Progenitor cell of endocrine pancreas (in vitro differentiated cells): ENCODE measurements around the gene CADM1. TPM values are rescaled to one million over a fixed set of nuclear protein-coding genes. Genes with fewer than 3 reads are reported as not detected.

Source experiments
- DNase-seq: peaks from one replicate; pipeline ENCODE4 v3.0.0; 2021; ENCODE audit warnings: low spot score; ENCODE audit not compliant: unreplicated experiment
- H3K27ac Mint-ChIP-seq: 2 replicates; pipeline ENCODE4 v1.8.0; 2021; ENCODE audit warnings: mild to moderate bottlenecking, moderate library complexity, mixed read lengths
- H3K27me3 Mint-ChIP-seq: 2 replicates; pipeline ENCODE4 v1.8.0; 2021; ENCODE audit warnings: mixed read lengths
- H3K36me3 Mint-ChIP-seq: 2 replicates; pipeline ENCODE4 v1.8.0; 2022; ENCODE audit warnings: mixed read lengths; ENCODE audit not compliant: insufficient read depth
- H3K4me1 Mint-ChIP-seq: 2 replicates; pipeline ENCODE4 v1.8.0; 2021; ENCODE audit warnings: low read depth, mixed read lengths
- H3K4me3 Mint-ChIP-seq: 2 replicates; pipeline ENCODE4 v1.8.0; 2021; ENCODE audit warnings: low read depth, mild to moderate bottlenecking, moderate library complexity, mixed read lengths
- H3K9me3 Mint-ChIP-seq: 2 replicates; pipeline ENCODE4 v1.8.0; 2021; ENCODE audit warnings: low read depth, mixed read lengths
- CTCF ChIP-seq: fragments of 200-600 bp; sonication (generic); IDR thresholded peaks from one replicate; pipeline ENCODE4 v1.5.0; 2021; ENCODE audit warnings: antibody characterized with exemption, mild to moderate bottlenecking; ENCODE audit not compliant: unreplicated experiment
- total RNA-seq: library from RNA; stranded (reverse); gene quantifications from 2 replicates; pipeline ENCODE4 v1.2.1, GENCODE V29; 2021

Gene CADM1
- total RNA-seq, 1 donor from 2014 or later: 147 TPM

GRCh38 chr11:115183830-115184229 is 320.4 kb downstream of the CADM1 start:
- no peak for TF ChIP-seq CTCF
- Mint-ChIP-seq H3K27me3 (no peaks in the 10 kb centered on the region), H3K4me3 (no peak overlapping the region), H3K4me1 (peaks cover 14% of the 10 kb centered on the region), H3K9me3 (no peaks in the 10 kb centered on the region), H3K36me3 (peaks cover 1% of the 10 kb centered on the region), H3K27ac (no peak overlapping the region)
- DNase-seq: no peak

- no peak overlapping the region for H3K27ac Mint-ChIP-seq
- H3K36me3 Mint-ChIP-seq: peaks cover 8% of the 10 kb centered on the region
- no peak for DNase-seq
- no peaks in the 10 kb centered on the region for H3K9me3 Mint-ChIP-seq
- H3K27me3 Mint-ChIP-seq: no peaks in the 10 kb centered on the region
- H3K4me1 Mint-ChIP-seq: peaks cover 16% of the 10 kb centered on the region
- H3K4me3 Mint-ChIP-seq: no peak overlapping the region
- no peak for TF ChIP-seq CTCF
Measured at GRCh38 chr11:115183136-115183535, 321.1 kb downstream of the CADM1 start.

- no peak for DNase-seq
- H3K27me3 Mint-ChIP-seq: no peaks in the 10 kb centered on the region
- TF ChIP-seq CTCF: no peak
- peaks cover 17% of the 10 kb centered on the region for H3K4me1 Mint-ChIP-seq
- H3K27ac Mint-ChIP-seq: no peak overlapping the region
- peaks cover 9% of the 10 kb centered on the region for H3K36me3 Mint-ChIP-seq
- H3K9me3 Mint-ChIP-seq: no peaks in the 10 kb centered on the region
- no peak overlapping the region for H3K4me3 Mint-ChIP-seq
Measured at GRCh38 chr11:115182282-115182955, 321.8 kb downstream of the CADM1 start.

GRCh38 chr11:115181538-115181937 is 322.7 kb downstream of the CADM1 start:
- Mint-ChIP-seq H3K27me3 (no peaks in the 10 kb centered on the region), H3K4me3 (no peak overlapping the region), H3K9me3 (no peaks in the 10 kb centered on the region), H3K4me1 (peaks cover 17% of the 10 kb centered on the region), H3K27ac (no peak overlapping the region), H3K36me3 (peaks cover 9% of the 10 kb centered on the region)
- DNase-seq: no peak
- no peak for TF ChIP-seq CTCF

- Mint-ChIP-seq H3K27me3 (no peaks in the 10 kb centered on the region), H3K36me3 (peaks cover 12% of the 10 kb centered on the region), H3K4me1 (peaks cover 17% of the 10 kb centered on the region), H3K9me3 (no peaks in the 10 kb centered on the region), H3K4me3 (no peak overlapping the region), H3K27ac (no peak overlapping the region)
- TF ChIP-seq CTCF: no peak
- DNase-seq: no peak
Measured at GRCh38 chr11:115180272-115180671, 323.9 kb downstream of the CADM1 start.
